Neuronal stem cell (in vitro differentiated cells): ENCODE data around the gene CYB5R4.
"Not testable (repeated sequence)": the region's sequence is repeated elsewhere in the genome, so short reads cannot be mapped to it uniquely, and the experiment has no call there.

Experiments used
- DNase-seq: peaks from one replicate; pipeline ENCODE4 v3.0.0-alpha.2; 2013; ENCODE audit warnings: low spot score
- H2AFZ ChIP-seq: one replicate; pipeline ENCODE4 v1.6.1; 2013; ENCODE audit warnings: mild to moderate bottlenecking, low read length, inconsistent platforms
- H2AK5ac ChIP-seq: 2 replicates; pipeline ENCODE4 v1.6.1; 2013; ENCODE audit warnings: low read depth, mild to moderate bottlenecking, inconsistent platforms, low read length, moderate library complexity, mixed read lengths
- H2BK120ac ChIP-seq: 2 replicates; pipeline ENCODE4 v1.6.1; 2013; ENCODE audit warnings: low read depth, mild to moderate bottlenecking, inconsistent platforms, low read length, moderate library complexity, mixed read lengths
- H2BK12ac ChIP-seq: one replicate; pipeline ENCODE4 v1.6.1; 2013; ENCODE audit warnings: low read length, inconsistent platforms
- H2BK15ac ChIP-seq: 2 replicates; pipeline ENCODE4 v1.6.1; 2013; ENCODE audit warnings: mild to moderate bottlenecking, low read length, inconsistent platforms, mixed read lengths
- H2BK5ac ChIP-seq: one replicate; pipeline ENCODE4 v1.6.1; 2013; ENCODE audit warnings: inconsistent platforms, mild to moderate bottlenecking, low read length, moderate library complexity
- H3K14ac ChIP-seq: one replicate; pipeline ENCODE4 v1.6.1; 2013; ENCODE audit warnings: low read length, inconsistent platforms
- H3K18ac ChIP-seq: 2 replicates; pipeline ENCODE4 v1.6.1; 2013; ENCODE audit warnings: low read length, inconsistent platforms
- H3K23ac ChIP-seq: 2 replicates; pipeline ENCODE4 v1.6.1; 2013; ENCODE audit warnings: low read depth, mild to moderate bottlenecking, mixed read lengths, low read length, inconsistent platforms; ENCODE audit not compliant: poor library complexity
- H3K27ac ChIP-seq: replicated peaks from 3 replicates; pipeline ENCODE4 v1.5.1; 2013; ENCODE audit warnings: low read length, inconsistent platforms
- H3K27me3 ChIP-seq, 3 experiments: 2 replicates each; pipeline ENCODE4 v1.6.1; 2013; ENCODE audit warnings: low read length in 3 of 3, mild to moderate bottlenecking in 2 of 3, inconsistent platforms in 1 of 3, low read depth in 1 of 3, mixed read lengths in 1 of 3, moderate library complexity in 1 of 3; ENCODE audit not compliant: control insufficient read depth in 3 of 3, insufficient read depth in 3 of 3
- H3K36me3 ChIP-seq, 2 donors: replicated peaks in 1 of 2; 2 replicates each; pipeline ENCODE4 v1.6.1; 2013; ENCODE audit warnings: low read length in 2 of 2; ENCODE audit not compliant: control insufficient read depth in 2 of 2, insufficient read depth in 2 of 2
- H3K4ac ChIP-seq: 2 replicates; pipeline ENCODE4 v1.6.1; 2013; ENCODE audit warnings: inconsistent platforms, mild to moderate bottlenecking, low read length, moderate library complexity
- H3K4me1 ChIP-seq, 2 donors: 1 replicate in 1 of 2; 2 replicates in 1 of 2; pipeline ENCODE4 v1.6.1; 2013; ENCODE audit warnings: low read length in 2 of 2, low read depth in 1 of 2; ENCODE audit not compliant: control insufficient read depth in 2 of 2, insufficient read depth in 1 of 2
- H3K4me2 ChIP-seq: one replicate; pipeline ENCODE4 v1.6.1; 2013; ENCODE audit warnings: mild to moderate bottlenecking, low read length, inconsistent platforms; ENCODE audit not compliant: insufficient read depth, poor library complexity, severe bottlenecking
- H3K4me3 ChIP-seq, 2 donors: 2 replicates each; pipeline ENCODE4 v1.5.1; 2013; ENCODE audit warnings: low read length in 2 of 2, mild to moderate bottlenecking in 2 of 2, inconsistent platforms in 1 of 2, moderate library complexity in 1 of 2
- H3K79me1 ChIP-seq: one replicate; pipeline ENCODE4 v1.6.1; 2013; ENCODE audit warnings: low read depth, mild to moderate bottlenecking, inconsistent platforms, low read length, moderate library complexity
- H3K9ac ChIP-seq: one replicate; pipeline ENCODE4 v1.6.1; 2013; ENCODE audit warnings: mild to moderate bottlenecking, low read depth, low read length, inconsistent platforms; ENCODE audit not compliant: poor library complexity
- H3K9me3 ChIP-seq, 2 donors: replicated peaks in 1 of 2; 2 replicates each; pipeline versions ENCODE3 to v1.6.1; 2013; ENCODE audit warnings: low read length in 2 of 2, mild to moderate bottlenecking in 2 of 2, inconsistent platforms in 1 of 2, low read depth in 1 of 2, mixed read lengths in 1 of 2, moderate library complexity in 1 of 2; ENCODE audit not compliant: control insufficient read depth in 2 of 2, insufficient read depth in 1 of 2
- H4K8ac ChIP-seq: one replicate; pipeline ENCODE4 v1.6.1; 2013; ENCODE audit warnings: low read depth, mild to moderate bottlenecking, inconsistent platforms, low read length, moderate library complexity
- H4K91ac ChIP-seq: one replicate; pipeline ENCODE4 v1.6.1; 2013; ENCODE audit warnings: low read length, low read depth, mild to moderate bottlenecking, inconsistent platforms; ENCODE audit not compliant: poor library complexity
- WGBS, 2 donors: extraction: QIAGEN DNeasy Blood & Tissue Kit; methylation state at CpG; one replicate each; pipeline ENCODE4 v1.1.7; 2013; ENCODE audit warnings: missing lambda C conversion rate in 2 of 2, mixed read lengths in 1 of 2; ENCODE audit not compliant: insufficient read length in 2 of 2, insufficient replicate concordance in 1 of 2; ENCODE audit errors: extremely low coverage in 2 of 2; 5-methylcytosine and 5-hydroxymethylcytosine counted together

CYB5R4 gene

GRCh38 chr6:83948851-83949250 is 89.4 kb downstream of the CYB5R4 start:
- no peak overlapping the region for H3K18ac ChIP-seq
- no peak overlapping the region for H2BK15ac ChIP-seq
- H3K9ac ChIP-seq = no peak overlapping the region
- no peak overlapping the region for H3K4ac ChIP-seq
- H2AK5ac ChIP-seq = no peak overlapping the region
- no peak overlapping the region for H3K4me2 ChIP-seq
- no peak overlapping the region for H2AFZ ChIP-seq
- no peak overlapping the region for H3K27ac ChIP-seq
- H3K9me3 ChIP-seq = no peaks in the 10 kb centered on the region
- H2BK120ac ChIP-seq = no peak overlapping the region
- no peak overlapping the region for H2BK5ac ChIP-seq
- no peak overlapping the region for H4K91ac ChIP-seq
- no CpG with 5 or more reads among the region's 2 CpGs for WGBS, 2 donors
- no peaks in the 10 kb centered on the region for H3K36me3 ChIP-seq
- no peak overlapping the region for H4K8ac ChIP-seq
- H3K27me3 ChIP-seq = no peaks in the 10 kb centered on the region
- H2BK12ac ChIP-seq = no peak overlapping the region
- no peaks in the 10 kb centered on the region for H3K79me1 ChIP-seq
- H3K4me1 ChIP-seq = peaks cover 0 to 4% of the 10 kb centered on the region in 2 donors
- no peak for DNase-seq
- no peak overlapping the region for H3K14ac ChIP-seq
- H3K23ac ChIP-seq = no peak overlapping the region
- H3K4me3 ChIP-seq = no peak overlapping the region

GRCh38 chr6:83951423-83951822 is 91.9 kb downstream of the CYB5R4 start:
- no CpG with 5 or more reads among the region's 2 CpGs for WGBS, 2 donors
- H3K4me1 ChIP-seq, DNase-seq, H3K23ac ChIP-seq, H3K4me2 ChIP-seq, H3K9ac ChIP-seq, H2BK120ac ChIP-seq, H4K8ac ChIP-seq, H3K79me1 ChIP-seq, H3K18ac ChIP-seq, H3K9me3 ChIP-seq, H2BK15ac ChIP-seq, H3K27me3 ChIP-seq, H3K36me3 ChIP-seq, H2BK12ac ChIP-seq, H2AFZ ChIP-seq, H3K4ac ChIP-seq, H3K4me3 ChIP-seq, H3K14ac ChIP-seq, H2AK5ac ChIP-seq, H4K91ac ChIP-seq, H3K27ac ChIP-seq, H2BK5ac ChIP-seq: not testable (repeated sequence)

DNA sequence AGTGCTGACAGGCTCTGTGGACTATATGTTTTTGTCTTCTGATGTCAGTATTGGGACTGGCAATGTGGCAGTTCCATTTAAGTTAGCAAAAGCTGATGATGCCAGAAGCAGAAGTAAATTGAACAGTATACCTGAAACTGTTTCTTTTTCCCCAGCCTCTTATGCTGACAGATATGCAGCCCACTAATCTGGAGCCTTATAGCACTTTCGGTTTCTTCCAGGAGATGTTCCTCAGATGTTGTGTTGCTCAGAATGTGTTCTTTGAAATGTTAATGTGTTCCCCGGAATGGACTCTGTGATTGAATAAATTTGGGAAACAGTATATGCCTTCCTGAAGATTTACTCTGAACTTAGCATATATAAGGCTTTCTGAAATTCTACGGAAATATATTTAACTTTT is 93.3 kb downstream of the CYB5R4 start:
- no peak overlapping the region for H2BK120ac ChIP-seq

GRCh38 chr6:83954371-83954770 is 94.9 kb downstream of the CYB5R4 start:
- Histone ChIP-seq H3K4ac (no peak overlapping the region), H3K4me3 (no peak overlapping the region), H2BK120ac (no peak overlapping the region), H2BK12ac (no peak overlapping the region), H3K4me2 (no peak overlapping the region), H3K23ac (no peak overlapping the region), H3K9ac (no peak overlapping the region), H3K27ac (no peak overlapping the region), H3K79me1 (no peaks in the 10 kb centered on the region), H2AFZ (no peak overlapping the region), H2BK15ac (no peak overlapping the region), H2BK5ac (no peak overlapping the region), H3K4me1 (peaks cover 0 to 4% of the 10 kb centered on the region in 2 donors), H3K27me3 (no peaks in the 10 kb centered on the region), H3K14ac (no peak overlapping the region), H4K91ac (no peak overlapping the region), H4K8ac (no peak overlapping the region), H2AK5ac (no peak overlapping the region), H3K9me3 (no peaks in the 10 kb centered on the region), H3K18ac (no peak overlapping the region), H3K36me3 (peaks cover 0 to 7% of the 10 kb centered on the region in 2 donors)
- WGBS, 2 donors = no CpG with 5 or more reads among the region's 2 CpGs
- no peak for DNase-seq

More for the DNA sequence above, 93.3 kb downstream of the CYB5R4 start:
- H2AK5ac ChIP-seq = no peak overlapping the region
- H4K8ac ChIP-seq = no peak overlapping the region
- no peak overlapping the region for H2BK12ac ChIP-seq
- peaks cover 0 to 7% of the 10 kb centered on the region in 2 donors for H3K36me3 ChIP-seq
- no peaks in the 10 kb centered on the region for H3K9me3 ChIP-seq
- no peak overlapping the region for H3K14ac ChIP-seq
- no peak overlapping the region for H3K4ac ChIP-seq
- DNase-seq = no peak
- no peak overlapping the region for H3K18ac ChIP-seq
- H2BK15ac ChIP-seq = no peak overlapping the region
- peaks cover 0 to 4% of the 10 kb centered on the region in 2 donors for H3K4me1 ChIP-seq
- WGBS, 2 donors = no CpG with 5 or more reads among the region's 3 CpGs
- H3K23ac ChIP-seq = no peak overlapping the region
- no peak overlapping the region for H3K9ac ChIP-seq
- H2BK5ac ChIP-seq = no peak overlapping the region
- no peak overlapping the region for H3K4me2 ChIP-seq
- H3K27me3 ChIP-seq = no peaks in the 10 kb centered on the region
- H3K79me1 ChIP-seq = no peaks in the 10 kb centered on the region
- H3K4me3 ChIP-seq = no peak overlapping the region
- no peak overlapping the region for H3K27ac ChIP-seq
- H2AFZ ChIP-seq = no peak overlapping the region
- H4K91ac ChIP-seq = no peak overlapping the region
